IMR-90 (cell line): ENCODE results near the gene WDR49. TPM values are rescaled to one million over a fixed set of nuclear protein-coding genes. Genes with fewer than 3 reads are reported as not detected.

ENCODE experiments used
- ATAC-seq: fragments of 200-7000 bp; cut with Tn5 transposase; 2 replicates; pipeline ENCODE4 v1.9.1; 2020; ENCODE audit warnings: low read depth, mild to moderate bottlenecking, moderate library complexity
- BruUV-seq: library from RNA; stranded (reverse); fragments of 400-500 nt; replicated peaks from 2 replicates; lab custom pipeline; 2021; lab: Mats Ljungman, UMichigan
- CTCF ChIA-PET: fragments of 300-600 bp; formaldehyde crosslinking; extraction: SDS; loops from one replicate; lab custom pipeline; 2021; ENCODE audit warnings: antibody characterized with exemption; lab: Yijun Ruan, JAX
- POLR2A ChIA-PET: fragments of 300-600 bp; sonication (Branson Sonifier 250); formaldehyde crosslinking; loops from one replicate; lab custom pipeline; 2022; ENCODE audit warnings: antibody characterized with exemption; ENCODE audit not compliant: unreplicated experiment; lab: Charles Lee
- DNase-seq: peaks from one replicate; pipeline ENCODE4 v3.0.0; 2013
- H2AFZ ChIP-seq: replicated peaks from 2 replicates; pipeline ENCODE3; 2013; ENCODE audit warnings: low read length, mild to moderate bottlenecking; ENCODE audit not compliant: poor library complexity
- H2AK5ac ChIP-seq: 2 replicates; pipeline ENCODE4 v1.6.1; 2013; ENCODE audit warnings: low read depth, low read length, inconsistent platforms
- H2AK9ac ChIP-seq: replicated peaks from 2 replicates; pipeline ENCODE3; 2013; ENCODE audit warnings: mild to moderate bottlenecking, low read depth, low read length, moderate library complexity; ENCODE audit not compliant: poor library complexity
- H2BK120ac ChIP-seq: 2 replicates; pipeline ENCODE4 v1.6.1; 2013; ENCODE audit warnings: low read depth, low read length, inconsistent platforms
- H2BK15ac ChIP-seq: 3 replicates; pipeline ENCODE4 v1.6.1; 2013; ENCODE audit warnings: low read depth, low read length, inconsistent platforms
- H2BK20ac ChIP-seq: 2 replicates; pipeline ENCODE4 v1.6.1; 2013; ENCODE audit warnings: low read depth, mild to moderate bottlenecking, inconsistent platforms, low read length, moderate library complexity
- H2BK5ac ChIP-seq: 2 replicates; pipeline ENCODE4 v1.6.1; 2013; ENCODE audit warnings: mild to moderate bottlenecking, low read depth, low read length, inconsistent platforms; ENCODE audit not compliant: poor library complexity, severe bottlenecking
- H3K14ac ChIP-seq: replicated peaks from 2 replicates; pipeline ENCODE4 v1.6.1; 2013; ENCODE audit warnings: low read depth, low read length, inconsistent platforms
- H3K18ac ChIP-seq: 2 replicates; pipeline ENCODE4 v1.6.1; 2013; ENCODE audit warnings: low read depth, low read length, control low read depth
- H3K23ac ChIP-seq: 2 replicates; pipeline ENCODE4 v1.6.1; 2013; ENCODE audit warnings: low read depth, low read length, inconsistent platforms
- H3K27ac ChIP-seq: 2 replicates; pipeline ENCODE4 v1.5.1; 2013; ENCODE audit warnings: mild to moderate bottlenecking, control low read depth, low read length; ENCODE audit not compliant: insufficient read depth
- H3K27me3 ChIP-seq: 2 replicates; pipeline ENCODE4 v1.6.1; 2013; ENCODE audit warnings: low read length; ENCODE audit not compliant: control insufficient read depth, insufficient read depth
- H3K36me3 ChIP-seq: 2 replicates; pipeline ENCODE4 v1.6.1; 2013; ENCODE audit warnings: low read length, mixed read lengths; ENCODE audit not compliant: control insufficient read depth, insufficient read depth
- H3K4ac ChIP-seq: 2 replicates; pipeline ENCODE4 v1.6.1; 2013; ENCODE audit warnings: low read depth, low read length, inconsistent platforms
- H3K4me1 ChIP-seq: 2 replicates; pipeline ENCODE4 v1.6.1; 2013; ENCODE audit warnings: low read length, mixed read lengths; ENCODE audit not compliant: control insufficient read depth, insufficient read depth
- H3K4me2 ChIP-seq: 2 replicates; pipeline ENCODE4 v1.6.1; 2013; ENCODE audit warnings: low read depth, mild to moderate bottlenecking, control low read depth, low read length, moderate library complexity
- H3K4me3 ChIP-seq: 2 replicates; pipeline ENCODE4 v1.5.1; 2013; ENCODE audit warnings: low read depth, mild to moderate bottlenecking, control low read depth, low read length, moderate library complexity; ENCODE audit not compliant: insufficient read depth
- H3K56ac ChIP-seq: 2 replicates; pipeline ENCODE4 v1.6.1; 2013; ENCODE audit warnings: low read length, inconsistent platforms; ENCODE audit not compliant: insufficient read depth; ENCODE audit errors: extremely low read depth
- H3K79me1 ChIP-seq, 2 experiments: 2 replicates each; pipeline ENCODE4 v1.6.1; 2013; ENCODE audit warnings: low read length in 2 of 2, inconsistent platforms in 1 of 2, low read depth in 1 of 2
- H3K9ac ChIP-seq: 2 replicates; pipeline ENCODE4 v1.6.1; 2013; ENCODE audit warnings: low read depth, low read length, control low read depth
- H3K9me1 ChIP-seq: 2 replicates; pipeline ENCODE4 v1.6.1; 2013; ENCODE audit warnings: low read length, inconsistent platforms; ENCODE audit not compliant: insufficient read depth
- H3K9me3 ChIP-seq: 2 replicates; pipeline ENCODE4 v1.6.1; 2013; ENCODE audit warnings: low read length; ENCODE audit not compliant: control insufficient read depth, insufficient read depth
- H4K20me1 ChIP-seq: 2 replicates; pipeline ENCODE4 v1.6.1; 2013; ENCODE audit warnings: low read length, inconsistent platforms; ENCODE audit not compliant: insufficient read depth
- H4K5ac ChIP-seq: 2 replicates; pipeline ENCODE4 v1.6.1; 2013; ENCODE audit warnings: mild to moderate bottlenecking, low read depth, low read length, control low read depth
- H4K8ac ChIP-seq, 2 experiments: 2 replicates each; pipeline ENCODE4 v1.6.1; 2013; ENCODE audit warnings: low read depth in 2 of 2, low read length in 2 of 2, control low read depth in 1 of 2, inconsistent platforms in 1 of 2
- H4K91ac ChIP-seq: 2 replicates; pipeline ENCODE4 v1.6.1; 2013; ENCODE audit warnings: low read depth, low read length, inconsistent platforms; ENCODE audit not compliant: insufficient read depth
- BHLHE40 ChIP-seq: fragments of 150-350 bp; IDR thresholded peaks from 2 replicates; pipeline ENCODE4 v1.6.1; 2016; ENCODE audit warnings: mild to moderate bottlenecking, low read depth, low read length
- CEBPB ChIP-seq: IDR thresholded peaks from 2 replicates; pipeline ENCODE4 v1.6.1; 2012; ENCODE audit warnings: low read depth, low read length, improper control_type of control experiment
- CHD1 ChIP-seq: IDR thresholded peaks from 2 replicates; pipeline ENCODE4 v1.6.1; 2012; ENCODE audit warnings: low read depth, low read length, improper control_type of control experiment
- CTCF ChIP-seq: conservative IDR thresholded peaks from 2 replicates; pipeline ENCODE4 v1.5.1; 2012; ENCODE audit warnings: mild to moderate bottlenecking, low read depth, low read length, improper control_type of control experiment
- ELK1 ChIP-seq: fragments of 150-350 bp; IDR thresholded peaks from 2 replicates; pipeline ENCODE4 v1.6.1; 2016; ENCODE audit warnings: low read depth, mild to moderate bottlenecking, low read length, moderate library complexity, borderline replicate concordance
- FOS ChIP-seq: fragments of 150-350 bp; IDR thresholded peaks from 2 replicates; pipeline ENCODE4 v1.6.1; 2016; ENCODE audit warnings: low read depth, low read length
- MAFK ChIP-seq: IDR thresholded peaks from 2 replicates; pipeline ENCODE4 v1.6.1; 2012; ENCODE audit warnings: low read depth, low read length, improper control_type of control experiment
- MAZ ChIP-seq: IDR thresholded peaks from 2 replicates; pipeline ENCODE4 v1.6.1; 2012; ENCODE audit warnings: low read depth, mild to moderate bottlenecking, low read length, improper control_type of control experiment, moderate library complexity, borderline replicate concordance
- MXI1 ChIP-seq: IDR thresholded peaks from 2 replicates; pipeline ENCODE4 v1.6.1; 2012; ENCODE audit warnings: low read depth, mild to moderate bottlenecking, low read length, moderate library complexity, borderline replicate concordance
- NFE2L2 ChIP-seq: fragments of 150-350 bp; IDR thresholded peaks from 2 replicates; pipeline ENCODE4 v1.6.1; 2016; ENCODE audit warnings: low read depth, mild to moderate bottlenecking, low read length
- POLR2A ChIP-seq: IDR thresholded peaks from 2 replicates; pipeline ENCODE4 v1.6.1; 2012; ENCODE audit warnings: mild to moderate bottlenecking, low read depth, low read length
- RAD21 ChIP-seq: IDR thresholded peaks from 2 replicates; pipeline ENCODE4 v1.6.1; 2012; ENCODE audit warnings: low read length, improper control_type of control experiment
- RCOR1 ChIP-seq: IDR thresholded peaks from 2 replicates; pipeline ENCODE4 v1.6.1; 2012; ENCODE audit warnings: mild to moderate bottlenecking, low read length, improper control_type of control experiment; ENCODE audit not compliant: insufficient replicate concordance
- RFX5 ChIP-seq: IDR thresholded peaks from 2 replicates; pipeline ENCODE4 v1.8.0; 2012; ENCODE audit warnings: low read depth, mild to moderate bottlenecking, low read length, moderate library complexity
- SMC3 ChIP-seq: fragments of 150-350 bp; IDR thresholded peaks from 2 replicates; pipeline ENCODE4 v1.6.1; 2016; ENCODE audit warnings: low read depth, mild to moderate bottlenecking, antibody characterized with exemption, low read length, moderate library complexity
- WGBS, 2 experiments: methylation state at CpG; one replicate each; pipeline versions ENCODE4 v1.1.5 to v1.1.7; 2013; ENCODE audit warnings: missing lambda C conversion rate in 2 of 2; ENCODE audit not compliant: insufficient read length in 1 of 2; ENCODE audit errors: extremely low coverage in 2 of 2; 5-methylcytosine and 5-hydroxymethylcytosine counted together
- dilution Hi-C: fragments of 300-500 bp; cut with HindIII; formaldehyde crosslinking; loops from one replicate; pipeline ENCODE4 v1.14.3; 2018; ENCODE audit warnings: low sequenced_read_pairs; ENCODE audit not compliant: unreplicated experiment
- in situ Hi-C: fragments of 300-500 bp; cut with MboI; formaldehyde crosslinking; loops from 3 replicates; pipeline ENCODE4 v1.14.3; 2019; ENCODE audit warnings: low sequenced_read_pairs, inconsistent platforms, mixed read lengths
- intact Hi-C: fragments of 100-400 bp; cut with micrococcal nuclease; formaldehyde crosslinking; loops from 2 replicates; pipeline ENCODE4 v1.10.0; 2022
- polyA plus RNA-seq, 3 experiments: library from polyadenylated mRNA; depleted of rRNA; stranded (reverse); fragments of >200 nt; gene quantifications; 2 replicates each; pipeline ENCODE4 v1.2.3, GENCODE V29; 2012; ENCODE audit warnings: low replicate concordance in 1 of 3
- total RNA-seq: library from RNA; depleted of rRNA; stranded (reverse); fragments of >200 nt; gene quantifications from 2 replicates; pipeline ENCODE4 v1.2.3, GENCODE V29; 2012

Gene WDR49
- total and polyA plus RNA-seq, 2 of the 4 experiments (the other 2 are of a cell fraction): not detected

GRCh38 chr3:167441256-167441655, 212.5 kb downstream of the WDR49 start:
- Histone ChIP-seq H3K56ac (no peak overlapping the region), H2BK15ac (no peak overlapping the region), H2AK5ac (no peak overlapping the region), H3K79me1 (no peaks in the 10 kb centered on the region), H2BK20ac (no peak overlapping the region), H3K4me2 (no peak overlapping the region), H4K20me1 (no peaks in the 10 kb centered on the region), H4K8ac (no peak overlapping the region), H3K36me3 (no peaks in the 10 kb centered on the region), H3K4me3 (no peak overlapping the region), H3K9me3 (peaks cover 2% of the 10 kb centered on the region; the same call in 1 of the 2 replicates), H3K4ac (no peak overlapping the region), H2BK120ac (no peak overlapping the region), H3K4me1 (no peaks in the 10 kb centered on the region), H2AFZ (no peak overlapping the region), H3K18ac (no peak overlapping the region), H4K5ac (no peak overlapping the region), H3K9ac (no peak overlapping the region), H3K27me3 (no peaks in the 10 kb centered on the region), H3K14ac (no peak overlapping the region), H2AK9ac (no peak overlapping the region), H3K9me1 (no peaks in the 10 kb centered on the region), H3K23ac (no peak overlapping the region), H2BK5ac (no peak overlapping the region), H4K91ac (no peak overlapping the region), H3K27ac (no peak overlapping the region)
- in situ Hi-C loops: no loop called here
- DNase-seq (no peak), ATAC-seq (no peak)
- no TSS peak for BruUV-seq
- intact Hi-C loops: no loop called here
- ChIA-PET POLR2A (no interaction called here), CTCF (no interaction called here)
- TF ChIP-seq RCOR1: no peak
- TF ChIP-seq BHLHE40: no peak
- TF ChIP-seq POLR2A: no peak
- TF ChIP-seq CEBPB: no peak
- TF ChIP-seq MXI1: no peak
- no peak for TF ChIP-seq MAFK
- no peak for TF ChIP-seq RFX5
- no peak for TF ChIP-seq MAZ
- no peak for TF ChIP-seq SMC3
- TF ChIP-seq NFE2L2: no peak
- no peak for TF ChIP-seq CTCF
- TF ChIP-seq RAD21: no peak
- TF ChIP-seq CHD1: no peak
- no peak for TF ChIP-seq ELK1
- TF ChIP-seq FOS: no peak
- WGBS, 2 experiments: no CpG with 5 or more reads among the region's 2 CpGs
- dilution Hi-C loops: no loop called here
